HG02973 (cell line): ENCODE measurements around the gene MAP3K4.

ENCODE experiments used
- ATAC-seq: cut with Tn5 transposase; IDR thresholded peaks from one replicate; pipeline ENCODE4 v1.9.1; 2021; ENCODE audit warnings: moderate library complexity; ENCODE audit not compliant: unreplicated experiment

MAP3K4 gene

GRCh38 chr6:161000632-161001031, 9.1 kb downstream of the MAP3K4 start:
- no peak for ATAC-seq

- ATAC-seq, result no peak
These were observed 9.9 kb downstream of the MAP3K4 start for GRCh38 chr6:161001421-161001820.

- ATAC-seq, result no peak
These were observed 11.8 kb downstream of the MAP3K4 start for GRCh38 chr6:161003336-161003735.

GRCh38 chr6:161008245-161008644, 16.7 kb downstream of the MAP3K4 start:
- no peak for ATAC-seq

GRCh38 chr6:161009991-161010390, 18.4 kb downstream of the MAP3K4 start:
- no peak for ATAC-seq

GRCh38 chr6:161010418-161010817, 18.8 kb downstream of the MAP3K4 start:
- no peak for ATAC-seq

GRCh38 chr6:161011492-161012480, 20.2 kb downstream of the MAP3K4 start:
- ATAC-seq, result no peak

- no peak for ATAC-seq
These were observed 22.1 kb downstream of the MAP3K4 start for GRCh38 chr6:161013695-161014094.

- ATAC-seq, result no peak
These were observed 26.4 kb downstream of the MAP3K4 start for GRCh38 chr6:161017766-161018564.

GRCh38 chr6:161019324-161019839, 27.8 kb downstream of the MAP3K4 start:
- ATAC-seq, result no peak

- no peak for ATAC-seq
These were observed 30.0 kb downstream of the MAP3K4 start for GRCh38 chr6:161021543-161021942.

GRCh38 chr6:161021998-161022743, 30.6 kb downstream of the MAP3K4 start:
- no peak for ATAC-seq

GRCh38 chr6:161023316-161023715, 31.7 kb downstream of the MAP3K4 start:
- ATAC-seq, result no peak

- no peak for ATAC-seq
These were observed 32.9 kb downstream of the MAP3K4 start for GRCh38 chr6:161024364-161024920.

- ATAC-seq, result no peak
These were observed 35.8 kb downstream of the MAP3K4 start for GRCh38 chr6:161027385-161027784.

- peak; percentile 78 for ATAC-seq
These were observed 37.7 kb downstream of the MAP3K4 start for GRCh38 chr6:161029195-161029809.

GRCh38 chr6:161031721-161032495, 40.3 kb downstream of the MAP3K4 start:
- no peak for ATAC-seq

- no peak for ATAC-seq
These were observed 42.1 kb downstream of the MAP3K4 start for GRCh38 chr6:161033667-161034066.
